ENCODE measurements around the gene ST6GAL1.
"Not testable (repeated sequence)": the region's sequence is repeated elsewhere in the genome, so short reads cannot be mapped to it uniquely, and the experiment has no call there.

ST6GAL1 gene

GRCh38 chr3:186888569-186888968, 41.8 kb upstream of the ST6GAL1 start:
- CTCF ChIA-PET: no interaction called here
- POLR2A ChIA-PET (ENCODE audit: low non-redundant PET): no interaction called here
- H3K27ac ChIP-seq: no peak overlapping the region
- no peak for TF ChIP-seq CTCF (conservative IDR thresholded peaks at IDR 0.05; ENCODE audit: low read depth)
- no peak for DNase-seq (ENCODE audit: low spot score)

- H3K27ac ChIP-seq; DNase-seq (ENCODE audit: low spot score); CTCF ChIA-PET; POLR2A ChIA-PET (ENCODE audit: low non-redundant PET): not testable (repeated sequence)
Observed at GRCh38 chr3:186889698-186890097, 40.6 kb upstream of the ST6GAL1 start.

- H3K27ac ChIP-seq: no peak overlapping the region
- ChIA-PET CTCF (no interaction called here), POLR2A (ENCODE audit: low non-redundant PET) (no interaction called here)
- no peak for DNase-seq (ENCODE audit: low spot score)
- TF ChIP-seq CTCF (conservative IDR thresholded peaks at IDR 0.05; ENCODE audit: low read depth): no peak
Observed at GRCh38 chr3:186890911-186891310, 39.4 kb upstream of the ST6GAL1 start.

GRCh38 chr3:186893071-186893470, 37.3 kb upstream of the ST6GAL1 start:
- CTCF ChIA-PET; H3K27ac ChIP-seq; POLR2A ChIA-PET (ENCODE audit: low non-redundant PET); DNase-seq (ENCODE audit: low spot score): not testable (repeated sequence)

GRCh38 chr3:186895406-186895805, 34.9 kb upstream of the ST6GAL1 start:
- CTCF ChIA-PET: no interaction called here
- DNase-seq (ENCODE audit: low spot score): no peak
- no peak overlapping the region for H3K27ac ChIP-seq
- POLR2A ChIA-PET (ENCODE audit: low non-redundant PET): no interaction called here
- TF ChIP-seq CTCF (conservative IDR thresholded peaks at IDR 0.05; ENCODE audit: low read depth): no peak

GRCh38 chr3:186896006-186896405, 34.3 kb upstream of the ST6GAL1 start:
- CTCF ChIA-PET: no interaction called here
- no peak for TF ChIP-seq CTCF (conservative IDR thresholded peaks at IDR 0.05; ENCODE audit: low read depth)
- DNase-seq (ENCODE audit: low spot score): no peak
- no peak overlapping the region for H3K27ac ChIP-seq
- POLR2A ChIA-PET (ENCODE audit: low non-redundant PET): no interaction called here

- DNase-seq (ENCODE audit: low spot score): no peak
- no peak overlapping the region for H3K27ac ChIP-seq
- ChIA-PET CTCF (no interaction called here), POLR2A (ENCODE audit: low non-redundant PET) (no interaction called here)
- TF ChIP-seq CTCF (conservative IDR thresholded peaks at IDR 0.05; ENCODE audit: low read depth): no peak
Observed at GRCh38 chr3:186896875-186897274, 33.5 kb upstream of the ST6GAL1 start.

- POLR2A ChIA-PET (ENCODE audit: low non-redundant PET): no interaction called here
- CTCF ChIA-PET: no interaction called here
- TF ChIP-seq CTCF (conservative IDR thresholded peaks at IDR 0.05; ENCODE audit: low read depth): no peak
- no peak overlapping the region for H3K27ac ChIP-seq
- no peak for DNase-seq (ENCODE audit: low spot score)
Observed at GRCh38 chr3:186901135-186901734, 29.1 kb upstream of the ST6GAL1 start.

All from RWPE1 (cell line).